H1 (cell line): ENCODE results near the gene VENTX. TPM values are rescaled to one million over a fixed set of nuclear protein-coding genes. Genes with fewer than 3 reads are reported as not detected.
A peak's percentile ranks its signal among the peaks of the same experiment; 100 is the strongest.

Source experiments
- CTCF ChIA-PET: fragments of 300-600 bp; sonication (Branson Sonifier 250); formaldehyde crosslinking; loops from one replicate; lab custom pipeline; 2021; ENCODE audit not compliant: partially characterized antibody; lab: Charles Lee
- POLR2A ChIA-PET: fragments of 300-600 bp; sonication (Branson Sonifier 250); formaldehyde crosslinking; loops from one replicate; lab custom pipeline; 2021; ENCODE audit warnings: inconsistent platforms; ENCODE audit not compliant: partially characterized antibody; lab: Charles Lee
- DNase-seq, 2 experiments: peaks; one replicate each; pipeline versions ENCODE4 v3.0.0 to v3.0.0-alpha.2; 2010 to 2022; ENCODE audit warnings: low spot score in 2 of 2, low read depth in 1 of 2, mixed read lengths in 1 of 2
- FAIRE-seq: peaks from 2 replicates; lab custom pipeline; 2011; peaks lifted over from hg19 to GRCh38; lab: Jason Lieb, UNC
- H2AFZ ChIP-seq: 2 replicates; pipeline ENCODE4 v1.8.1; 2012; ENCODE audit warnings: low read length, inconsistent platforms
- H2AK5ac ChIP-seq: 2 replicates; pipeline ENCODE4 v1.6.1; 2013; ENCODE audit warnings: low read depth, low read length
- H2BK120ac ChIP-seq: replicated peaks from 2 replicates; pipeline ENCODE3; 2013; ENCODE audit warnings: low read depth, low read length, inconsistent platforms
- H2BK12ac ChIP-seq: 2 replicates; pipeline ENCODE4 v1.6.1; 2013; ENCODE audit warnings: low read depth, low read length
- H2BK15ac ChIP-seq: 2 replicates; pipeline ENCODE4 v1.6.1; 2013; ENCODE audit warnings: low read length
- H2BK20ac ChIP-seq: 2 replicates; pipeline ENCODE4 v1.6.1; 2013; ENCODE audit warnings: low read length
- H2BK5ac ChIP-seq: 2 replicates; pipeline ENCODE4 v1.6.1; 2013; ENCODE audit warnings: low read depth, low read length
- H3K14ac ChIP-seq: 2 replicates; pipeline ENCODE4 v1.6.1; 2013; ENCODE audit warnings: inconsistent platforms; ENCODE audit not compliant: insufficient read length
- H3K18ac ChIP-seq: 2 replicates; pipeline ENCODE4 v1.6.1; 2013; ENCODE audit warnings: low read length; ENCODE audit errors: extremely low read depth
- H3K23ac ChIP-seq: 2 replicates; pipeline ENCODE4 v1.6.1; 2013; ENCODE audit warnings: inconsistent platforms; ENCODE audit not compliant: insufficient read length
- H3K23me2 ChIP-seq: 2 replicates; pipeline ENCODE4 v1.6.1; 2013; ENCODE audit warnings: low read depth, low read length
- H3K27ac ChIP-seq: 2 replicates; pipeline ENCODE4 v1.6.1; 2011; ENCODE audit warnings: low read depth, low read length, inconsistent platforms
- H3K27me3 ChIP-seq, 4 experiments: replicated peaks in 1 of 4; 1 replicate in 1 of 4; 2 replicates in 3 of 4; pipeline versions ENCODE4 v1.6.1 to v1.8.1; 2011 to 2013; ENCODE audit warnings: low read length in 3 of 4, mild to moderate bottlenecking in 3 of 4, inconsistent platforms in 2 of 4, mixed read lengths in 2 of 4, moderate library complexity in 1 of 4; ENCODE audit not compliant: control insufficient read depth in 3 of 4, insufficient read depth in 3 of 4; ENCODE audit errors: extremely low read depth in 1 of 4
- H3K36me3 ChIP-seq, 4 experiments: 2 replicates each; pipeline versions ENCODE4 v1.6.1 to v1.8.1; 2011 to 2013; ENCODE audit warnings: mild to moderate bottlenecking in 4 of 4, low read length in 3 of 4, moderate library complexity in 2 of 4, control low read depth in 1 of 4, inconsistent platforms in 1 of 4; ENCODE audit not compliant: insufficient read depth in 4 of 4, control insufficient read depth in 2 of 4
- H3K4ac ChIP-seq: replicated peaks from 2 replicates; pipeline ENCODE3; 2013; ENCODE audit warnings: low read length, low read depth, mixed read lengths, inconsistent platforms; ENCODE audit not compliant: insufficient read length
- H3K4me1 ChIP-seq, 4 experiments: replicated peaks in 1 of 4; 1 replicate in 1 of 4; 2 replicates in 3 of 4; pipeline versions ENCODE4 v1.6.1 to v1.8.1; 2011 to 2013; ENCODE audit warnings: low read length in 3 of 4, inconsistent platforms in 2 of 4, mixed read lengths in 1 of 4; ENCODE audit not compliant: insufficient read depth in 4 of 4, control insufficient read depth in 3 of 4
- H3K4me2 ChIP-seq, 2 experiments: 2 replicates each; pipeline versions ENCODE4 v1.6.1 to v1.8.1; 2011 to 2013; ENCODE audit warnings: low read depth in 2 of 2, low read length in 2 of 2, control low read depth in 1 of 2, inconsistent platforms in 1 of 2, mild to moderate bottlenecking in 1 of 2; ENCODE audit not compliant: insufficient read depth in 1 of 2
- H3K4me3 ChIP-seq, 4 experiments: fragments of 200-600, 300-600 bp in 1 of 4; sonication (generic), shearing (Covaris generic), sonication (Bioruptor Twin) in 1 of 4; 2 replicates each; pipeline versions ENCODE4 v1.5.1 to v1.8.1; 2011 to 2016; ENCODE audit warnings: low read length in 4 of 4, low read depth in 3 of 4, control low read depth in 2 of 4, inconsistent platforms in 2 of 4, mild to moderate bottlenecking in 2 of 4, mixed read lengths in 1 of 4, moderate library complexity in 1 of 4; ENCODE audit not compliant: insufficient read depth in 2 of 4; ENCODE audit errors: extremely low read depth in 1 of 4
- H3K56ac ChIP-seq: replicated peaks from 2 replicates; pipeline ENCODE3; 2013; ENCODE audit warnings: low read depth, mild to moderate bottlenecking, mixed read lengths, low read length, inconsistent platforms; ENCODE audit not compliant: insufficient read length
- H3K79me1 ChIP-seq: 2 replicates; pipeline ENCODE4 v1.6.1; 2013; ENCODE audit warnings: low read depth, low read length, control low read depth
- H3K79me2 ChIP-seq, 2 experiments: 2 replicates each; pipeline versions ENCODE4 v1.6.1 to v1.8.1; 2012 to 2013; ENCODE audit warnings: low read length in 2 of 2, mild to moderate bottlenecking in 2 of 2, inconsistent platforms in 1 of 2; ENCODE audit not compliant: insufficient read depth in 2 of 2, control insufficient read depth in 1 of 2
- H3K9ac ChIP-seq, 4 experiments: replicated peaks in 1 of 4; 1 replicate in 1 of 4; 2 replicates in 3 of 4; pipeline versions ENCODE4 v1.6.1 to v1.8.1; 2011 to 2013; ENCODE audit warnings: low read depth in 3 of 4, low read length in 3 of 4, control low read depth in 2 of 4, mild to moderate bottlenecking in 2 of 4, moderate library complexity in 2 of 4, inconsistent platforms in 1 of 4; ENCODE audit errors: extremely low read depth in 1 of 4
- H3K9me3 ChIP-seq, 2 experiments: 2 replicates each; pipeline versions ENCODE4 v1.6.1 to v1.8.1; 2012 to 2013; ENCODE audit warnings: mild to moderate bottlenecking in 2 of 2, moderate library complexity in 2 of 2, control low read depth in 1 of 2, inconsistent platforms in 1 of 2, low read depth in 1 of 2, low read length in 1 of 2, mixed read lengths in 1 of 2; ENCODE audit not compliant: insufficient read depth in 2 of 2
- H4K20me1 ChIP-seq, 2 experiments: replicated peaks in 1 of 2; 2 replicates each; pipeline versions ENCODE3 to v1.8.1; 2011 to 2013; ENCODE audit warnings: inconsistent platforms in 2 of 2, low read length in 2 of 2, mild to moderate bottlenecking in 1 of 2; ENCODE audit not compliant: insufficient read depth in 2 of 2, control insufficient read depth in 1 of 2
- H4K5ac ChIP-seq: 2 replicates; pipeline ENCODE4 v1.6.1; 2013; ENCODE audit warnings: low read length, low read depth, mixed read lengths, inconsistent platforms; ENCODE audit not compliant: insufficient read length
- H4K8ac ChIP-seq: 2 replicates; pipeline ENCODE4 v1.8.0; 2013; ENCODE audit warnings: mild to moderate bottlenecking, moderate library complexity, low read length, inconsistent platforms; ENCODE audit not compliant: insufficient read depth; ENCODE audit errors: extremely low read depth
- H4K91ac ChIP-seq: replicated peaks from 2 replicates; pipeline ENCODE3; 2013; ENCODE audit warnings: low read length, mixed read lengths, inconsistent platforms; ENCODE audit not compliant: insufficient read length
- ATF3 ChIP-seq: IDR thresholded peaks from 2 replicates; pipeline ENCODE4 v1.6.1; 2011; ENCODE audit warnings: low read depth, mild to moderate bottlenecking, low read length; ENCODE audit not compliant: insufficient read depth
- EZH2 ChIP-seq: fragments of 200-600 bp; sonication (generic); IDR thresholded peaks from 2 replicates; pipeline ENCODE4 v1.7.1; 2012; ENCODE audit warnings: low read depth, mild to moderate bottlenecking, moderate library complexity, low read length, inconsistent platforms; ENCODE audit not compliant: severe bottlenecking
- GABPA ChIP-seq: IDR thresholded peaks from 2 replicates; pipeline ENCODE4 v1.6.1; 2011; ENCODE audit warnings: mild to moderate bottlenecking, low read length, moderate library complexity, borderline replicate concordance; ENCODE audit not compliant: insufficient read depth
- HDAC2 ChIP-seq, 2 experiments: fragments of 300-600 bp in 1 of 2; sonication (generic) in 1 of 2; IDR thresholded peaks; 2 replicates each; pipeline ENCODE4 v1.6.1; 2011 to 2012; ENCODE audit warnings: low read depth in 2 of 2, low read length in 2 of 2, mild to moderate bottlenecking in 2 of 2, moderate library complexity in 2 of 2, borderline replicate concordance in 1 of 2, inconsistent platforms in 1 of 2
- KDM5A ChIP-seq: fragments of 200-600 bp; IDR thresholded peaks from 2 replicates; pipeline ENCODE4 v1.7.1; 2012; ENCODE audit warnings: mild to moderate bottlenecking, low read length, inconsistent platforms, mixed read lengths
- NANOG ChIP-seq: IDR thresholded peaks from 2 replicates; pipeline ENCODE4 v1.6.1; 2011; ENCODE audit warnings: low read length, low read depth, mild to moderate bottlenecking, inconsistent platforms; ENCODE audit not compliant: insufficient read depth, poor library complexity, severe bottlenecking
- PHF8 ChIP-seq: fragments of 200-600 bp; sonication (generic); conservative IDR thresholded peaks from 2 replicates; pipeline ENCODE4 v1.7.1; 2012; ENCODE audit warnings: low read depth, mild to moderate bottlenecking, inconsistent platforms, low read length, moderate library complexity
- POLR2A ChIP-seq, 2 experiments: IDR thresholded peaks; 1 replicate in 1 of 2; 2 replicates in 1 of 2; pipeline ENCODE4 v1.6.1; 2011; ENCODE audit warnings: low read depth in 2 of 2, low read length in 2 of 2, mild to moderate bottlenecking in 2 of 2; ENCODE audit errors: control extremely low read depth in 1 of 2
- POLR2AphosphoS5 ChIP-seq: IDR thresholded peaks from 2 replicates; pipeline ENCODE4 v1.6.1; 2011; ENCODE audit warnings: low read depth, low read length
- POU5F1 ChIP-seq: IDR thresholded peaks from 2 replicates; pipeline ENCODE4 v1.6.1; 2011; ENCODE audit warnings: low read depth, mild to moderate bottlenecking, low read length, moderate library complexity
- SAP30 ChIP-seq: fragments of 300-600 bp; sonication (generic); IDR thresholded peaks from 2 replicates; pipeline ENCODE4 v1.7.1; 2012; ENCODE audit warnings: low read length, moderate library complexity, mild to moderate bottlenecking, inconsistent platforms; ENCODE audit not compliant: insufficient read depth, insufficient replicate concordance
- SIRT6 ChIP-seq: IDR thresholded peaks from one replicate; pipeline ENCODE4 v1.7.1; 2012; ENCODE audit warnings: low read length, inconsistent platforms
- SP1 ChIP-seq: IDR thresholded peaks from 2 replicates; pipeline ENCODE4 v1.6.1; 2011; ENCODE audit warnings: low read depth, low read length
- WGBS, 2 experiments: shearing (Covaris generic) in 1 of 2; methylation state at CpG; one replicate each; pipeline versions ENCODE4 v1.1.6 to v1.1.7; 2013 to 2015; ENCODE audit warnings: low lambda C conversion rate in 2 of 2, mixed read lengths in 2 of 2, inconsistent platforms in 1 of 2, low coverage in 1 of 2, missing lambda C conversion rate in 1 of 2; ENCODE audit not compliant: insufficient replicate concordance in 2 of 2, insufficient coverage in 1 of 2, insufficient read length in 1 of 2; ENCODE audit errors: extremely low coverage in 1 of 2, missing lambda C conversion rate in 1 of 2; 5-methylcytosine and 5-hydroxymethylcytosine counted together
- polyA plus RNA-seq, 7 experiments: library from polyadenylated mRNA; depleted of rRNA in 3 of 7; stranded (reverse) in 5 of 7; unstranded in 2 of 7; fragments of >200 nt in 5 of 7; fragments of 200-250 nt in 2 of 7; gene quantifications; 1 replicate in 5 of 7; 2 replicates in 1 of 7; 4 replicates in 1 of 7; pipeline versions ENCODE4 v1.2.1 to v1.2.3, GENCODE V29; 2011 to 2013; ENCODE audit warnings: missing spikeins in 2 of 7, mixed read lengths in 2 of 7
- total RNA-seq: library from RNA; stranded (reverse); fragmentation: NEBNext Ultra II Directional; extraction: Animal tissue kit (Norgen Biotek cat#: 25700); gene quantifications from 2 replicates; pipeline ENCODE4 v1.2.1, GENCODE V29; 2021

The VENTX gene
- total and polyA plus RNA-seq, 2 of the 8 experiments (the other 6 are each of a cell fraction or from before 2014, with no cell fraction given), result 5.6 TPM

GRCh38 chr10:133243593-133243992 is 5.9 kb downstream of the VENTX start:
- H3K4ac ChIP-seq, result no peak overlapping the region
- H3K56ac ChIP-seq, result no peak overlapping the region
- peaks cover 0 to 8% (median 6%) of the 10 kb centered on the region in 4 experiments; a peak in 6 of 7 replicates for H3K27me3 ChIP-seq
- CTCF ChIA-PET, result no interaction called here
- no peak overlapping the region for H2BK20ac ChIP-seq
- no peaks in the 10 kb centered on the region for H3K23me2 ChIP-seq
- H2AFZ ChIP-seq, result no peak overlapping the region
- peaks cover 0 to 4% of the 10 kb centered on the region in 2 experiments for H4K20me1 ChIP-seq
- no peak overlapping the region for H4K91ac ChIP-seq
- H2BK5ac ChIP-seq, result peak overlapping the region; percentile 12; the same call in 1 of the 2 replicates
- H3K4me2 ChIP-seq, result no peak overlapping the region
- H3K4me3 ChIP-seq, result no peak overlapping the region
- no peaks in the 10 kb centered on the region for H3K9me3 ChIP-seq
- H3K79me1 ChIP-seq, result 0 out of 2 replicates have a peak, but pooled peaks cover 2% of the 10 kb centered on the region
- H2BK120ac ChIP-seq, result no peak overlapping the region
- FAIRE-seq (no peak), DNase-seq (no peak)
- 0 out of 2 replicates have a peak overlapping the region, but pooled peaks have one; percentile 65 for H2AK5ac ChIP-seq
- WGBS, 2 experiments, result 80% methylated on average over 14 of the region's 14 CpGs; no CpG with 5 or more reads in 1 of the 2 experiments
- H4K5ac ChIP-seq, result no peak overlapping the region
- POLR2A ChIA-PET, result interaction anchor here (1.5 kb wide), 1 partner anchor 12 kb away, joined by 5 read pairs; no protein-coding TSS in a partner anchor
- H3K18ac ChIP-seq, result no peak overlapping the region
- no peak overlapping the region for H3K14ac ChIP-seq
- no peak overlapping the region for H2BK15ac ChIP-seq
- H4K8ac ChIP-seq, result no peak overlapping the region
- H3K27ac ChIP-seq, result no peak overlapping the region
- H2BK12ac ChIP-seq, result peak overlapping the region; percentile 3; the same call in 1 of the 2 replicates
- H3K79me2 ChIP-seq, result no peaks in the 10 kb centered on the region
- H3K23ac ChIP-seq, result no peak overlapping the region
- H3K4me1 ChIP-seq, result peaks cover 3 to 21% (median 9%) of the 10 kb centered on the region in 4 experiments
- H3K9ac ChIP-seq, result no peak overlapping the region
- no peaks in the 10 kb centered on the region; a peak in 3 of 8 replicates for H3K36me3 ChIP-seq
- no peak for TF ChIP-seq SAP30
- no peak for TF ChIP-seq HDAC2 (IDR thresholded peaks at IDR 0.05; ENCODE audit: borderline replicate concordance in 1 of 2, low read depth in 2 of 2, low read length in 2 of 2)
- TF ChIP-seq NANOG, result no peak
- no peak for TF ChIP-seq ATF3
- no peak for TF ChIP-seq SP1
- TF ChIP-seq SIRT6, result no peak
- TF ChIP-seq POLR2AphosphoS5, result no peak
- TF ChIP-seq GABPA, result no peak
- TF ChIP-seq PHF8, result no peak
- TF ChIP-seq EZH2, result no peak
- no peak for TF ChIP-seq POU5F1
- no peak for TF ChIP-seq POLR2A (IDR thresholded peaks at IDR 0.05; ENCODE audit: control extremely low read depth in 1 of 2, low read depth in 2 of 2, low read length in 2 of 2)
- TF ChIP-seq KDM5A, result no peak
